Neural cell (in vitro differentiated cells): ENCODE measurements around the gene PAPPA2. TPM values are rescaled to one million over a fixed set of nuclear protein-coding genes. Genes with fewer than 3 reads are reported as not detected.

Experiments
- H2AFZ ChIP-seq: fragments of 200-600, 300-800 bp; sonication (generic), shearing (Covaris generic); 2 replicates; pipeline ENCODE4 v1.6.0; 2014; ENCODE audit warnings: low read depth, mild to moderate bottlenecking, antibody characterized with exemption, low read length, moderate library complexity
- H3F3A ChIP-seq: fragments of 200-600 bp; shearing (Covaris generic); 2 replicates; pipeline ENCODE4 v1.6.1; 2016; ENCODE audit warnings: mild to moderate bottlenecking, moderate library complexity, mixed read lengths, antibody characterized with exemption, low read length; ENCODE audit not compliant: insufficient read depth, poor library complexity, severe bottlenecking
- H3K27ac ChIP-seq: fragments of 200-600, 300-800 bp; sonication (generic), shearing (Covaris generic); 2 replicates; pipeline ENCODE4 v1.5.1; 2014; ENCODE audit warnings: mild to moderate bottlenecking, low read length, moderate library complexity
- H3K27me3 ChIP-seq: fragments of 300-800, 200-600 bp; sonication (generic), shearing (Covaris generic); 2 replicates; pipeline ENCODE4 v1.6.0; 2014; ENCODE audit warnings: mild to moderate bottlenecking, low read depth, low read length, moderate library complexity; ENCODE audit not compliant: insufficient read depth
- H3K36me3 ChIP-seq: fragments of 300-800, 200-600 bp; sonication (generic), shearing (Covaris generic); 2 replicates; pipeline ENCODE4 v1.5.1; 2014; ENCODE audit warnings: mild to moderate bottlenecking, antibody characterized with exemption, low read length, moderate library complexity; ENCODE audit not compliant: insufficient read depth
- H3K4me2 ChIP-seq: fragments of 300-800, 200-600 bp; sonication (generic), shearing (Covaris generic); 2 replicates; pipeline ENCODE4 v1.6.0; 2014; ENCODE audit warnings: mild to moderate bottlenecking, low read length
- H3K4me3 ChIP-seq: fragments of 300-800, 200-600 bp; sonication (generic), shearing (Covaris generic); 2 replicates; pipeline ENCODE4 v1.5.1; 2014; ENCODE audit warnings: mild to moderate bottlenecking, low read length, moderate library complexity
- H3K79me2 ChIP-seq: fragments of 200-600 bp; shearing (Covaris generic); replicated peaks from 2 replicates; pipeline ENCODE4 v1.6.0; 2014; ENCODE audit warnings: mild to moderate bottlenecking, low read length, moderate library complexity; ENCODE audit not compliant: insufficient read depth
- H3K9ac ChIP-seq: fragments of 300-800, 200-600 bp; sonication (generic), shearing (Covaris generic); 2 replicates; pipeline ENCODE4 v1.6.1; 2016; ENCODE audit warnings: mild to moderate bottlenecking, low read length, mixed read lengths
- H3K9me2 ChIP-seq: fragments of 200-600 bp; shearing (Covaris generic); 2 replicates; pipeline ENCODE4 v1.6.1; 2016; ENCODE audit warnings: mild to moderate bottlenecking, low read length, mixed read lengths; ENCODE audit not compliant: insufficient read depth
- H3K9me3 ChIP-seq: fragments of 200-600, 300-800 bp; sonication (generic), shearing (Covaris generic); 2 replicates; pipeline ENCODE4 v1.6.1; 2016; ENCODE audit warnings: mild to moderate bottlenecking, mixed run types, low read length, moderate library complexity, mixed read lengths
- H4K20me1 ChIP-seq: fragments of 200-600 bp; shearing (Covaris generic); 2 replicates; pipeline ENCODE4 v1.6.1; 2016; ENCODE audit warnings: mild to moderate bottlenecking, mixed run types; ENCODE audit not compliant: insufficient read depth
- EP300 ChIP-seq: fragments of 450-650 bp; conservative IDR thresholded peaks from 2 replicates; pipeline ENCODE4 v1.6.1; 2014; ENCODE audit warnings: antibody characterized with exemption, mild to moderate bottlenecking, moderate library complexity; ENCODE audit not compliant: poor library complexity, severe bottlenecking
- EZH2 ChIP-seq: fragments of 200-600, 300-800 bp; shearing (Covaris generic), sonication (generic); IDR thresholded peaks from 2 replicates; pipeline ENCODE4 v1.6.1; 2014; ENCODE audit warnings: antibody characterized with exemption, low read length, borderline replicate concordance, mild to moderate bottlenecking; ENCODE audit not compliant: insufficient read depth, poor library complexity, severe bottlenecking
- MXI1 ChIP-seq: fragments of 450-650 bp; conservative IDR thresholded peaks from 2 replicates; pipeline ENCODE4 v1.6.1; 2014; ENCODE audit warnings: antibody characterized with exemption, mild to moderate bottlenecking; ENCODE audit not compliant: poor library complexity, severe bottlenecking
- POLR2AphosphoS5 ChIP-seq: IDR thresholded peaks from 2 replicates; pipeline ENCODE4 v1.6.1; 2012
- RAD21 ChIP-seq: fragments of 450-650 bp; conservative IDR thresholded peaks from 2 replicates; pipeline ENCODE4 v1.6.1; 2014; ENCODE audit warnings: antibody characterized with exemption, mild to moderate bottlenecking, moderate library complexity
- REST ChIP-seq: IDR thresholded peaks from 2 replicates; pipeline ENCODE4 v1.6.1; 2012; ENCODE audit warnings: borderline replicate concordance
- SMC3 ChIP-seq: fragments of 450-650 bp; conservative IDR thresholded peaks from 2 replicates; pipeline ENCODE4 v1.6.1; 2014; ENCODE audit warnings: antibody characterized with exemption, mild to moderate bottlenecking, moderate library complexity; ENCODE audit not compliant: poor library complexity
- TAF1 ChIP-seq: IDR thresholded peaks from 2 replicates; pipeline ENCODE4 v1.6.1; 2012; ENCODE audit warnings: low read depth
- polyA plus RNA-seq: library from polyadenylated mRNA; depleted of rRNA; stranded (reverse); fragments of >200 nt; gene quantifications from 2 replicates; pipeline ENCODE4 v1.2.3, GENCODE V29; 2014
- TF ChIP-seq, protein P1 (sequence below): fragments of 450-650 bp; IDR thresholded peaks from 2 replicates; pipeline ENCODE4 v1.5.1; 2014; ENCODE audit warnings: antibody characterized with exemption, mild to moderate bottlenecking, moderate library complexity; ENCODE audit not compliant: poor library complexity, severe bottlenecking

Gene PAPPA2
- polyA plus RNA-seq, 1 donor from 2014 or later, result 0.59 TPM

DNA sequence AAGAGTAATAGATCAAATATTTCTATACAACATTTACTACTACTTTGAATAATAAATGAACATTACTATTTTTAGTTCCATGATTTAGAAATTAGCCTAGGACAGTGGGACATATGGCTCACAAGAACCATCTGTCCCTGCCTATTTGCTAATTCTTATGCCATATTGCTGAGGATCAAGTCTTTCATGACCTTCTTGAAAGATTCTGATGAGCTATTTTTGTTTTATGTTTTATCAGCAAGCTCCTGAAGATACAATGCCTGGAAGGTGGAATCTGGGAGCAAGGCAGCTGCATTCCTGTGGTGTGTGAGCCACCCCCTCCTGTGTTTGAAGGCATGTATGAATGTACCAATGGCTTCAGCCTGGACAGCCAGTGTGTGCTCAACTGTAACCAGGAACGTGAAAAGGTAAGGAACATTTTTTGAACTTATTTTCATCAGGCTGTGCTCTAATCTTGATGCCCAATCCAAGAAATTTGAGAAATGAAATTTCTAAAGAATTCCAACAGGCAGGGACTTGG is 326.7 kb downstream of the PAPPA2 start:
- Histone ChIP-seq H3K4me3 (no peak overlapping the region), H3K36me3 (no peaks in the 10 kb centered on the region), H3F3A (no peaks in the 10 kb centered on the region), H3K27me3 (no peaks in the 10 kb centered on the region), H3K9ac (no peak overlapping the region), H3K27ac (no peak overlapping the region), H3K9me2 (no peaks in the 10 kb centered on the region), H3K79me2 (no peaks in the 10 kb centered on the region), H4K20me1 (no peaks in the 10 kb centered on the region), H3K4me2 (no peak overlapping the region), H2AFZ (no peak overlapping the region), H3K9me3 (no peaks in the 10 kb centered on the region)
- no peak for TF ChIP-seq RAD21
- TF ChIP-seq, protein P1, sequence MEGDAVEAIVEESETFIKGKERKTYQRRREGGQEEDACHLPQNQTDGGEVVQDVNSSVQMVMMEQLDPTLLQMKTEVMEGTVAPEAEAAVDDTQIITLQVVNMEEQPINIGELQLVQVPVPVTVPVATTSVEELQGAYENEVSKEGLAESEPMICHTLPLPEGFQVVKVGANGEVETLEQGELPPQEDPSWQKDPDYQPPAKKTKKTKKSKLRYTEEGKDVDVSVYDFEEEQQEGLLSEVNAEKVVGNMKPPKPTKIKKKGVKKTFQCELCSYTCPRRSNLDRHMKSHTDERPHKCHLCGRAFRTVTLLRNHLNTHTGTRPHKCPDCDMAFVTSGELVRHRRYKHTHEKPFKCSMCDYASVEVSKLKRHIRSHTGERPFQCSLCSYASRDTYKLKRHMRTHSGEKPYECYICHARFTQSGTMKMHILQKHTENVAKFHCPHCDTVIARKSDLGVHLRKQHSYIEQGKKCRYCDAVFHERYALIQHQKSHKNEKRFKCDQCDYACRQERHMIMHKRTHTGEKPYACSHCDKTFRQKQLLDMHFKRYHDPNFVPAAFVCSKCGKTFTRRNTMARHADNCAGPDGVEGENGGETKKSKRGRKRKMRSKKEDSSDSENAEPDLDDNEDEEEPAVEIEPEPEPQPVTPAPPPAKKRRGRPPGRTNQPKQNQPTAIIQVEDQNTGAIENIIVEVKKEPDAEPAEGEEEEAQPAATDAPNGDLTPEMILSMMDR, result no peak
- no peak for TF ChIP-seq POLR2AphosphoS5
- TF ChIP-seq MXI1, result no peak
- no peak for TF ChIP-seq SMC3

DNA sequence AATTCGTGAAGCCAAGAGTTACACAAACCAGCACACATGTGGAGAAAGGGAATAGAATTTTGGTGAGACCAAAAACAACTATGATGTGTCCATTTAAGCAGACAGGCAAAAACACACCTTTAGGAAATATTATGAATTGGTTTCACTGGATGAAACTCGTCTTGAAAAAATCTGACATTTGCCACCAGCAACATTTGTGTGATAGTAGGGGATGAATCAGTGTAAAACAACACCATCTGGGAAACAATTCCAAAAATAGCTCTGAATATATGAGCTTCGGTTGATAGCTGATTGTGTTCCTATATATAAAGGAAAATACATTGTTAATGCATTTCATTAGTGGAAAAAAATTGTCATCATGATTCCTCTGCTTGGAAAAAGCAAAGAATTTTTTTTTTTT is 327.8 kb downstream of the PAPPA2 start:
- H2AFZ ChIP-seq, result no peak overlapping the region
- no peaks in the 10 kb centered on the region for H3K79me2 ChIP-seq
- H3K4me2 ChIP-seq, result no peak overlapping the region
- no peaks in the 10 kb centered on the region for H3K9me2 ChIP-seq
- TF ChIP-seq MXI1 (no peak), RAD21 (no peak), SMC3 (no peak), TAF1 (no peak), REST (no peak), EZH2 (no peak), EP300 (no peak), POLR2AphosphoS5 (no peak)
- TF ChIP-seq, protein P1, result no peak
- no peak overlapping the region for H3K27ac ChIP-seq
- no peaks in the 10 kb centered on the region for H3F3A ChIP-seq
- H4K20me1 ChIP-seq, result no peaks in the 10 kb centered on the region
- no peaks in the 10 kb centered on the region for H3K27me3 ChIP-seq
- H3K4me3 ChIP-seq, result no peak overlapping the region
- H3K9me3 ChIP-seq, result no peaks in the 10 kb centered on the region
- no peaks in the 10 kb centered on the region for H3K36me3 ChIP-seq
- no peak overlapping the region for H3K9ac ChIP-seq
